Measurements from ENCODE around the gene MAML1. TPM values are rescaled to one million over a fixed set of nuclear protein-coding genes. Genes with fewer than 3 reads are reported as not detected.

The MAML1 gene
- total RNA-seq, 4 donors from 2014 or later: 27.0 to 38.1 (median 31.9) TPM

GRCh38 chr5:179804555-179804947 is 71.9 kb downstream of the MAML1 start:
- H3K4me3 ChIP-seq: peak overlapping the region in 1 of 4 donors; percentile 84
- 85 to 87% methylated on average over 8 of the region's 8 CpGs for WGBS, 2 donors
- no peaks in the 10 kb centered on the region for H3K9me3 ChIP-seq
- H3K27ac ChIP-seq: peak overlapping the region in 2 of 4 donors; percentile 99
- H3K4me1 ChIP-seq: peaks cover 0 to 54% (median 43%) of the 10 kb centered on the region in 4 donors
- H3K27me3 ChIP-seq: no peaks in the 10 kb centered on the region
- H3K36me3 ChIP-seq: peaks cover 2 to 20% (median 2%) of the 10 kb centered on the region in 3 donors
- TF ChIP-seq POLR2A (IDR thresholded peaks at IDR 0.05) (no peak), CTCF (IDR thresholded peaks at IDR 0.05) (no peak), EP300 (IDR thresholded peaks at IDR 0.05) (no peak)
- no peak for DNase-seq (ENCODE audit: low spot score in 2 of 2)

GRCh38 chr5:179805070-179805528 is 72.5 kb downstream of the MAML1 start:
- peak overlapping the region; percentile 62 to 87 (median 84) for H3K4me3 ChIP-seq
- no peaks in the 10 kb centered on the region for H3K9me3 ChIP-seq
- no peak for DNase-seq (ENCODE audit: low spot score in 2 of 2)
- TF ChIP-seq POLR2A (IDR thresholded peaks at IDR 0.05): no peak
- TF ChIP-seq EP300 (IDR thresholded peaks at IDR 0.05): no peak
- TF ChIP-seq CTCF (IDR thresholded peaks at IDR 0.05): no peak
- peaks cover 0 to 54% (median 43%) of the 10 kb centered on the region in 4 donors for H3K4me1 ChIP-seq
- peaks cover 0 to 15% (median under 1%) of the 10 kb centered on the region in 3 donors for H3K36me3 ChIP-seq
- H3K27ac ChIP-seq: peak overlapping the region; percentile 87 to 99 (median 98)
- WGBS, 2 donors: 37 to 46% methylated on average over 8 to 9 of the region's 9 CpGs
- H3K27me3 ChIP-seq: no peaks in the 10 kb centered on the region

- H3K36me3 ChIP-seq: peaks cover 0 to 9% (median 0%) of the 10 kb centered on the region in 3 donors
- no peaks in the 10 kb centered on the region for H3K27me3 ChIP-seq
- H3K9me3 ChIP-seq: no peaks in the 10 kb centered on the region
- H3K27ac ChIP-seq: peak overlapping the region; percentile 87 to 99 (median 98)
- WGBS, 2 donors: 5 to 10% methylated on average over 15 to 43 of the region's 65 CpGs
- H3K4me1 ChIP-seq: peaks cover 0 to 54% (median 43%) of the 10 kb centered on the region in 4 donors
- no peak for DNase-seq (ENCODE audit: low spot score in 2 of 2)
- H3K4me3 ChIP-seq: peak overlapping the region; percentile 62 to 87 (median 84)
- TF ChIP-seq CTCF (IDR thresholded peaks at IDR 0.05): no peak
- peak in 1 of 2 donors; percentile 36 for TF ChIP-seq EP300 (IDR thresholded peaks at IDR 0.05)
Measured at GRCh38 chr5:179805529-179806249, 73.1 kb downstream of the MAML1 start.

GRCh38 chr5:179806250-179807048 is 73.8 kb downstream of the MAML1 start, which contains the start of gene MGAT4B:
Gene MGAT4B (minus strand): TSS chr5:179806866. CDS start chr5:179806583, 283 bp downstream.
- Histone ChIP-seq H3K27ac (peak within 1 kb of the TSS; percentile 87 to 99 (median 98)), H3K4me3 (peak within 1 kb of the TSS; percentile 84 to 98 (median 86)), H3K27me3 (no peaks in the 10 kb centered on the region), H3K4me1 (peaks cover 0 to 53% (median 43%) of the 10 kb centered on the region in 4 donors), H3K36me3 (peaks cover 0 to 1% (median 0%) of the 10 kb centered on the region in 3 donors), H3K9me3 (no peaks in the 10 kb centered on the region)
- WGBS, 2 donors: 0% methylated on average over 22 of the region's 108 CpGs; no CpG with 5 or more reads in 1 of the 2 donors
- TF ChIP-seq POLR2A (IDR thresholded peaks at IDR 0.05) (peak; percentile 64 to 67), CTCF (IDR thresholded peaks at IDR 0.05) (peak in 1 of 5 experiments; percentile 15), EP300 (IDR thresholded peaks at IDR 0.05) (peak in 1 of 2 donors; percentile 32)
- DNase-seq (ENCODE audit: low spot score in 2 of 2): peak; percentile 55 to 57
